CD4-positive, CD25-positive, alpha-beta regulatory T cell (primary cell): Measurements from ENCODE around the gene PTPN4. TPM values are rescaled to one million over a fixed set of nuclear protein-coding genes. Genes with fewer than 3 reads are reported as not detected.

Source experiments
- ATAC-seq, 2 donors: fragments of 150-1000 bp; cut with Tn5 transposase; one replicate each; pipeline ENCODE4 v1.10.0; 2021; ENCODE audit warnings: low read depth in 2 of 2, moderate number of reproducible peaks in 2 of 2, moderate library complexity in 1 of 2
- DNase-seq, 3 donors: peaks; one replicate each; pipeline versions ENCODE4 v3.0.0 to v3.0.0-alpha.2; 2012 to 2022; ENCODE audit warnings: mixed read lengths in 1 of 3
- H3K27ac ChIP-seq: one replicate; pipeline ENCODE4 v1.7.0; 2013; ENCODE audit warnings: mild to moderate bottlenecking, low read length; ENCODE audit not compliant: insufficient read depth, poor library complexity, severe bottlenecking
- H3K27me3 ChIP-seq: one replicate; pipeline ENCODE4 v1.7.0; 2013; ENCODE audit warnings: low read length; ENCODE audit not compliant: control insufficient read depth, insufficient read depth
- H3K36me3 ChIP-seq: one replicate; pipeline ENCODE4 v1.7.0; 2013; ENCODE audit warnings: mild to moderate bottlenecking, low read length, moderate library complexity; ENCODE audit not compliant: control insufficient read depth, insufficient read depth
- H3K4me1 ChIP-seq: 2 replicates; pipeline ENCODE4 v1.7.0; 2013; ENCODE audit warnings: mild to moderate bottlenecking, low read length; ENCODE audit not compliant: insufficient read depth, control insufficient read depth, poor library complexity, severe bottlenecking
- H3K4me3 ChIP-seq: one replicate; pipeline ENCODE4 v1.7.0; 2013; ENCODE audit warnings: low read depth, mild to moderate bottlenecking, low read length, moderate library complexity
- H3K9me3 ChIP-seq, 2 experiments: 1 replicate in 1 of 2; 2 replicates in 1 of 2; pipeline ENCODE4 v1.7.0; 2013; ENCODE audit warnings: low read length in 2 of 2, mild to moderate bottlenecking in 1 of 2, moderate library complexity in 1 of 2; ENCODE audit not compliant: control insufficient read depth in 2 of 2
- H3K27ac Mint-ChIP-seq, 3 donors: one replicate each; pipeline ENCODE4 v1.8.0; 2020 to 2022; ENCODE audit warnings: mild to moderate bottlenecking in 3 of 3, mixed read lengths in 3 of 3, moderate library complexity in 2 of 3
- H3K27me3 Mint-ChIP-seq: one replicate; pipeline ENCODE4 v1.8.0; 2022; ENCODE audit warnings: mild to moderate bottlenecking, mixed read lengths
- H3K36me3 Mint-ChIP-seq: one replicate; pipeline ENCODE4 v1.8.0; 2020; ENCODE audit warnings: mixed read lengths
- H3K4me1 Mint-ChIP-seq, 4 donors: one replicate each; pipeline ENCODE4 v1.8.0; 2020 to 2022; ENCODE audit warnings: mixed read lengths in 4 of 4, mild to moderate bottlenecking in 1 of 4
- H3K4me3 Mint-ChIP-seq, 4 donors: one replicate each; pipeline ENCODE4 v1.8.0; 2020 to 2022; ENCODE audit warnings: mild to moderate bottlenecking in 4 of 4, mixed read lengths in 4 of 4, moderate library complexity in 3 of 4
- H3K9me3 Mint-ChIP-seq, 7 donors: one replicate each; pipeline ENCODE4 v1.8.0; 2020 to 2022; ENCODE audit warnings: mixed read lengths in 7 of 7, mild to moderate bottlenecking in 3 of 7, moderate library complexity in 2 of 7
- polyA plus RNA-seq, 4 donors: library from polyadenylated mRNA; unstranded; fragments of 300-500 nt; fragmentation: Illumina TruSeq; gene quantifications; one replicate each; pipeline ENCODE4 v1.2.3, GENCODE V29; 2021
- total RNA-seq: library from RNA; stranded (reverse); gene quantifications from one replicate; pipeline ENCODE4 v1.2.3, GENCODE V29; 2022

PTPN4 gene
- total and polyA plus RNA-seq, 5 donors from 2014 or later = 75.2 to 115 (median 110) TPM

DNA sequence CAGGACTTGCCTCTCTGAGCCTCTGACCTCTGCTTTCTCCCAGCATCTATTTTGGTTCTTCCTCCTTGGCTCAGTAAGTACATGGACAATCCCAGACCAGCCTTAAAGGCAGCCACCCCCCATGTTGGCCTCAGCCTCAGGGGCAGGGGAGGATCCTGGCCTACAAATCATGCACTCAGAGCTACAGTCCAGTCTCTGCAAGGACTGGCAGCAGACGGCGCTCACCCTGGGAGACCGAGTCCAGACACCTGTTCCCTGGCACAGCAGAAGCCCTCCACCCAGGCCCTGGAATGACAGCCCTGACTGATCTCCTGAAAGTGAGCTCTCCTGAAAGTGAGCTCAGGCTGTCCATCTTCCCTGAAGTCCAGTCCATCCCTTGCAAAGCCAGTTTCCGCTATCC lies 25.7 kb upstream of the PTPN4 start:
- H3K4me3 Mint-ChIP-seq = no peak overlapping the region
- no peaks in the 10 kb centered on the region for H3K36me3 Mint-ChIP-seq
- peaks cover 7% of the 10 kb centered on the region for H3K27me3 Mint-ChIP-seq
- no peak for DNase-seq
- no peaks in the 10 kb centered on the region for H3K4me1 Mint-ChIP-seq
- Histone ChIP-seq H3K27me3 (no peaks in the 10 kb centered on the region), H3K27ac (no peak overlapping the region), H3K36me3 (no peaks in the 10 kb centered on the region), H3K4me3 (no peak overlapping the region), H3K9me3 (no peaks in the 10 kb centered on the region), H3K4me1 (no peaks in the 10 kb centered on the region)
- H3K9me3 Mint-ChIP-seq = no peaks in the 10 kb centered on the region
- no peak for ATAC-seq
- no peak overlapping the region for H3K27ac Mint-ChIP-seq

DNA sequence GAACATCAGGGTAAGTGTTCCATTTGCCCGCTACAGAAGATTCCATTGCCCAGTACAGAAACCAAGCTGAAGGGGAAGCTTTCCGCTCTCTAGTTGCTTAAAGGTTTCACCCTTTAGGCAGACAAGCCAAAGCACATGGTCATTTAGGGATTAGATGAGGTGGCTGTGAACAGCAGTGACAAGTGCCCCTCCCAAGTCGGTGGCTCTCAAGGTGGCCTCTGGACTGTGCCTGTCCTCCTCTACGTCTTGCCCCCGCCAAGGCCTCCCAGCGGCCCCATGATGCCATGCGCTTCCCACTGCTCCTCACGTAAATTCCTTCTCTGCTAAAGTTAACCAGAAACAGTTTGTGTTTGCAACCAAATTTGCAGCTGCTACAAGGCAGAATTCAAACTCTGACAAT lies 24.2 kb upstream of the PTPN4 start:
- H3K4me3 Mint-ChIP-seq = no peak overlapping the region
- Histone ChIP-seq H3K9me3 (no peaks in the 10 kb centered on the region), H3K4me1 (no peaks in the 10 kb centered on the region), H3K27ac (no peak overlapping the region), H3K4me3 (no peak overlapping the region), H3K27me3 (no peaks in the 10 kb centered on the region), H3K36me3 (no peaks in the 10 kb centered on the region)
- no peaks in the 10 kb centered on the region for H3K4me1 Mint-ChIP-seq
- DNase-seq = no peak
- H3K36me3 Mint-ChIP-seq = no peaks in the 10 kb centered on the region
- H3K27ac Mint-ChIP-seq = no peak overlapping the region
- peaks cover 7% of the 10 kb centered on the region for H3K27me3 Mint-ChIP-seq
- ATAC-seq = no peak
- no peaks in the 10 kb centered on the region for H3K9me3 Mint-ChIP-seq

DNA sequence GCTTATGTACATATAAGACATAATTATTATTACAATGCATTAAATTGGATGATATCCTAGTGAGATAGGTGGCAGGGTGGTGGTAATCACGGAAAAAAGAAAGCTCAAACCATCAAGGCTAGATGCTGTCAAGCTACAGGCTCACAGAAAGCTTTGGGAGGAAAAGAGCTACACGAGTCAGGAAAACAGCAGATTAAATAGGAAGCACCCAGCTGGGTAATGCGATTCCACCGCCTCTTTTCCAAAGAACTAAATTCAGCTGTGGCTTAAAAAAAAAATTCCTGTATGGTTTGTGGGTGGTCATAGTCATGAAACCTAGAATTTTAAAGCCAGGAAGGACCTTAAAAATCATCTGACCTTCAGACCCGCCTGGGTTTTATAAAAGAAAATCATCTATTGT lies 23.7 kb upstream of the PTPN4 start:
- H3K4me3 ChIP-seq = no peak overlapping the region
- ATAC-seq (no peak), DNase-seq (no peak)
- H3K36me3 ChIP-seq = no peaks in the 10 kb centered on the region
- Mint-ChIP-seq H3K4me3 (no peak overlapping the region), H3K4me1 (no peaks in the 10 kb centered on the region), H3K36me3 (no peaks in the 10 kb centered on the region), H3K9me3 (no peaks in the 10 kb centered on the region), H3K27ac (no peak overlapping the region), H3K27me3 (peaks cover 7% of the 10 kb centered on the region)
- H3K9me3 ChIP-seq = no peaks in the 10 kb centered on the region
- no peak overlapping the region for H3K27ac ChIP-seq
- H3K27me3 ChIP-seq = no peaks in the 10 kb centered on the region
- H3K4me1 ChIP-seq = no peaks in the 10 kb centered on the region

DNA sequence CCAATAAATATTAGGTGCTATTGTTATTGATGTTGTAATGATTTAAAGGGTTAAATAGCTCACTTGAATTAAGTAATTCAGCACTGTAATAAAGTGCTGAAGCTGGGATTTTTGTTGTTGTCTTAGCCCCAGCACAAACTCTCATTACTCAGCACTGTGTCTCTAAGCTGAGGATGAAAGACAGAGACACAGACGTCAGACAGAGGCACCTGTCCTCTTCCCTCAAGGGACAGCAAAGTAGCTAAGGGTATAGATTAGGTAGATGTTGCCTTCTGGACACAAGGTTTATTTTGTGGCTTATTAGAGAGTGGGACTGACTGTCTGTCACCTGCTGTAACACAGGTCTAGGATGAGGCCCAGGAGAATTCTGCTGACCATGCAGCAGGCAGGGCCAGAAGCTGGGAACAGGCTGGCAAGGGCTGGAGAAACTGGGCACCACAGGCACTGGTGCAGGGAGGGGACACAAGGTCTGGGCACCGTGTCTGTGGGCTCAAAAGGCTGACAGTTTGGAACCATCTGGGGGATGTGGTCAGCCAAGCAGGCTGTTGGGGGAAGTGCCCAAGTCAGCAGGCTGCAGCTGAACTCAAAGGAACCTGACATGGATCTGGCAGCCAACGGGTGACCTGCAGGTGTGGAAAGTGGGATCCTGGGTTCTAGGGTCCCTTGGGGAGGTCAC lies 20.0 kb upstream of the PTPN4 start:
- no peaks in the 10 kb centered on the region for H3K36me3 Mint-ChIP-seq
- H3K27ac ChIP-seq = no peak overlapping the region
- no peaks in the 10 kb centered on the region for H3K4me1 Mint-ChIP-seq
- H3K9me3 ChIP-seq = no peaks in the 10 kb centered on the region
- no peak overlapping the region for H3K27ac Mint-ChIP-seq
- no peak overlapping the region for H3K4me3 Mint-ChIP-seq
- no peaks in the 10 kb centered on the region for H3K4me1 ChIP-seq
- H3K27me3 ChIP-seq = no peaks in the 10 kb centered on the region
- H3K36me3 ChIP-seq = no peaks in the 10 kb centered on the region
- ATAC-seq = no peak
- peaks cover 18% of the 10 kb centered on the region for H3K27me3 Mint-ChIP-seq
- DNase-seq = no peak
- no peak overlapping the region for H3K4me3 ChIP-seq
- no peaks in the 10 kb centered on the region for H3K9me3 Mint-ChIP-seq

DNA sequence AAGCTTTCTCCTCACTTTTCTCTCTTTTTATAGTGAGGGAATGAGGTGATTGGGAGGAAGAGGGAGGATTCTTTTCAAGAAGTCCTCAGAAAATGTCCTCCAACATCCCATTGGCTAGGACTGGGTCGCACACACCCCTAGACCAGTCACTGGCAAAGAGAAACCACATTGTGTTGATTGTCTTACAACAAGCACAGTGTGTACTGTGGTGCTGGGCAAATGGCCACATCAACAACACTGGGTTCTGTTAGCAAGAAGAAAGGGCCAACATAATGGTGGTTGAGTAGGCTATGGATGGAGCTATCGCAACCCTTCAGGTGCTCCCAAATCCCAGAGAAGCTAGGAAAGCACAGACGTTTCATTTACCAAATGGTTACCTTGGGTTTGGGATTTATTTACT lies 18.7 kb upstream of the PTPN4 start:
- H3K4me1 Mint-ChIP-seq = no peaks in the 10 kb centered on the region
- peaks cover 24% of the 10 kb centered on the region for H3K27me3 Mint-ChIP-seq
- no peak overlapping the region for H3K4me3 Mint-ChIP-seq
- H3K9me3 Mint-ChIP-seq = no peaks in the 10 kb centered on the region
- Histone ChIP-seq H3K36me3 (no peaks in the 10 kb centered on the region), H3K9me3 (no peaks in the 10 kb centered on the region), H3K4me3 (no peak overlapping the region), H3K4me1 (no peaks in the 10 kb centered on the region), H3K27me3 (no peaks in the 10 kb centered on the region), H3K27ac (no peak overlapping the region)
- ATAC-seq (no peak), DNase-seq (no peak)
- no peaks in the 10 kb centered on the region for H3K36me3 Mint-ChIP-seq
- no peak overlapping the region for H3K27ac Mint-ChIP-seq

DNA sequence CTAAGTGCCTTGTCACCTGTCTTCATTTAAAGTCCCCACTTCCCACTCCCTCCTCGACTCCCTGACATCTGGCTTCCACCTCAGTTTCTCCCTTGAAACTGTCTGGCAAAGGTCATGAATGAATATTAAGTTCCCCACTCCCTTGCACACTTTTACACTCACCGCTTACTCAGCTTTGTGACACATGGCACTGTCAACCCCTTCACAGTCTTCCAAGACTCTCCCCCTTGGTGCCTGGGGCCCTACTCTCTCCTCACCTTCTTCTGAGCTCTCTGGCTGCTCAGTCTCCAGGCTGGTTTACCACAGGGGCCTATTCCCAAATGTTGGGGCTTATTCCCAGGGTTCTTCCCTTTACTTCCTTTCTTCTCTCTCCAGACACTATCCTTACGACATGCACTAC lies 17.9 kb upstream of the PTPN4 start:
- Histone ChIP-seq H3K36me3 (no peaks in the 10 kb centered on the region), H3K27me3 (no peaks in the 10 kb centered on the region), H3K27ac (no peak overlapping the region), H3K4me1 (no peaks in the 10 kb centered on the region), H3K9me3 (no peaks in the 10 kb centered on the region), H3K4me3 (no peak overlapping the region)
- Mint-ChIP-seq H3K4me1 (no peaks in the 10 kb centered on the region), H3K9me3 (no peaks in the 10 kb centered on the region), H3K27me3 (peaks cover 24% of the 10 kb centered on the region), H3K4me3 (no peak overlapping the region), H3K27ac (no peak overlapping the region), H3K36me3 (no peaks in the 10 kb centered on the region)
- ATAC-seq (no peak), DNase-seq (no peak)

DNA sequence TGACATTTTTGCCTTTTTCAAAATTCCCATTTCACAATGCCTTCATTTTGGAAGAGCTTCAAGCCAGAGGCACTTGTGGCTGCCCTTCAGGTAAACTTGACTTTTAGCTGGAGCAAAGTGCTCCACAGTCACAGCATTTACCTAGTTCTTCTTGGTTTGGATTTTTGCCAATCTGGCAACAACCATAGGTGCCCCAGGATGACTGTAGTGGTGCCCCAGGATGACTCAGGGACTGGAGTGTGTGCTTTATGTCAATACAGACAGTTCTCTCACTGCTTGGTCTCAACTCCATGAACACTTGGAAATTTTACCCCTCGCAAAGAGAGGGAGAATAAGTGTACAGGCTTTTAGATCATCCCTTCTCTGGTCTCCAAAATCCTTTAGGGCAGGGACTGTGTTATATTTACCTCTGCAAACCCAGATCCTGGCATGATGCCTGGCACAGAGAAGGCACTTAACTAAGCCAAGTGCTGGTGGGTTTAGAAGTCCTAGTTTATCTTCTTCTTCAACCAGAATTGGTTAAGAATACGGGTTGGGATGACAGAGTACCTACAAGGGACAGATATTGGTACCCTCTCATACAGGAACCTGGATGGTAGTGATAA lies 15.3 kb upstream of the PTPN4 start:
- no peak for DNase-seq

DNA sequence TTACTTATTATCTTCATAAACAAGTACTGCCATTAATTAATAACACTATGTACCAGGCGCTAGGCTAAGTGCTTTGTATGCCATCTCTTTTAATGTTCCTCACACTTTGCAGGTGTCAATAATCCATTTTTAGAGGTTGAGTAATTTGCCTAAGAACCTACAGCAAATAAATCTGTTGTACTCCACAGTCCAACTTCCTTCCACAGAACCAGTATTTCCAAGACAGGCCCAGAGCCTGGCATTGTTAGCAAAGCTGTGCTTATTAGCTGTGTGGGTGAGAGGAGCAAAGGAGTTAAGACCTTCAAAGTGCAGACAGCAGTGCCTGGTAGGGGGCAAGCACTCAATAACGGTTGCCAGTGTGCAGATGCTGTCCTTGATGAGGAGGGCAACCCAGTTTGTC lies 14.2 kb upstream of the PTPN4 start:
- Histone ChIP-seq H3K36me3 (no peaks in the 10 kb centered on the region), H3K9me3 (no peaks in the 10 kb centered on the region), H3K4me3 (no peak overlapping the region), H3K27ac (no peak overlapping the region), H3K4me1 (no peaks in the 10 kb centered on the region), H3K27me3 (no peaks in the 10 kb centered on the region)
- Mint-ChIP-seq H3K27me3 (peaks cover 22% of the 10 kb centered on the region), H3K36me3 (no peaks in the 10 kb centered on the region), H3K27ac (peak overlapping the region in 1 of 3 donors; percentile 75), H3K4me1 (no peaks in the 10 kb centered on the region), H3K4me3 (no peak overlapping the region), H3K9me3 (no peaks in the 10 kb centered on the region)
- DNase-seq (no peak), ATAC-seq (no peak)

More for the DNA sequence above, 15.3 kb upstream of the PTPN4 start:
- Histone ChIP-seq H3K36me3 (no peaks in the 10 kb centered on the region), H3K4me1 (no peaks in the 10 kb centered on the region), H3K27me3 (no peaks in the 10 kb centered on the region), H3K4me3 (no peak overlapping the region), H3K27ac (no peak overlapping the region), H3K9me3 (no peaks in the 10 kb centered on the region)
- Mint-ChIP-seq H3K4me1 (no peaks in the 10 kb centered on the region), H3K36me3 (no peaks in the 10 kb centered on the region), H3K4me3 (no peak overlapping the region), H3K9me3 (no peaks in the 10 kb centered on the region), H3K27me3 (peaks cover 19% of the 10 kb centered on the region), H3K27ac (no peak overlapping the region)
- ATAC-seq = no peak
